Right lobe of liver (tissue), 4 donors: ENCODE results near the gene FCER1G.

Experiments
- CTCF ChIP-seq, 4 donors: fragments of 200-600 bp in 3 of 4; fragments of 450-650 bp in 1 of 4; IDR thresholded peaks; one replicate each; pipeline versions ENCODE4 v1.5.1 to v1.8.0; 2016 to 2022; ENCODE audit warnings: antibody characterized with exemption in 4 of 4, mild to moderate bottlenecking in 2 of 4
- POLR2A ChIP-seq: fragments of 450-650 bp; IDR thresholded peaks from one replicate; pipeline ENCODE4 v1.6.1; 2017; ENCODE audit warnings: antibody characterized with exemption, mild to moderate bottlenecking
- donor health status: DM: no; HTN: no; CAD: no.
- donor health status: DM: no; HTN: no; CAD: no.
- donor health status: DM: no; HTN: yes; CAD: no.

DNA sequence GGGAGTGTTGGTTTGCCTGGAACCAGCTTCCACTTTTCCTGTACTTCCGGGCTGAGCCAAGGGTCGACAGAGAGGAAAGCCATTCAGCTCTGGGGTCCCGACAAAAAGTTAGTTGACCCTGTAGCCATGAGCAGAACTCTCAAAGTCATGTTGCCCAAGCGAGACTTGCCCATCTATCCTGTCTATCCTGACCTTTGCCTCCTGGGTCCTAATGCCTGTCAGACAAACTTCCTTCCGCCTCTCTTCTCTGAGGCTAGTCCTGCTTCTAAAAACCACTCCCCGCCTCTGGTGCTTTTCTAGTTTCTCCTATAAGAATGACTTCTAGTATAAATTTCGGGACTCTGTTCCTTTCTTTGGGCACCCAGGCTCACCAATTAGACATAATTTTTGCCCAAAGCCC, 35.7 kb downstream of the FCER1G start:
- no peak for TF ChIP-seq CTCF (IDR thresholded peaks at IDR 0.05)
- TF ChIP-seq POLR2A, result no peak
